GM10266 (cell line): ENCODE measurements around the gene PTH1R.

ENCODE experiments used
- DNase-seq: peaks from one replicate; pipeline ENCODE4 v3.0.0; 2012; ENCODE audit errors: extremely low spot score
- CTCF ChIP-seq: IDR thresholded peaks from 2 replicates; pipeline ENCODE4 v1.5.1; 2012; ENCODE audit warnings: mild to moderate bottlenecking, low read depth; ENCODE audit not compliant: control insufficient read depth, insufficient read depth; ENCODE audit errors: missing control alignments

PTH1R gene

GRCh38 chr3:46878781-46879436 lies 1.4 kb downstream of the PTH1R start:
- DNase-seq, result no peak
- TF ChIP-seq CTCF, result no peak

GRCh38 chr3:46880884-46881595 lies 3.5 kb downstream of the PTH1R start:
- no peak for TF ChIP-seq CTCF
- no peak for DNase-seq

GRCh38 chr3:46881596-46882376 lies 4.3 kb downstream of the PTH1R start:
- no peak for TF ChIP-seq CTCF
- DNase-seq, result peak; percentile 60

GRCh38 chr3:46882377-46883053 lies 5.0 kb downstream of the PTH1R start:
- DNase-seq, result peak; percentile 59

GRCh38 chr3:46883054-46883829 lies 5.7 kb downstream of the PTH1R start:
- TF ChIP-seq CTCF, result no peak
- peak; percentile 69 for DNase-seq

More at GRCh38 chr3:46882377-46883053, 5.0 kb downstream of the PTH1R start:
- TF ChIP-seq CTCF, result no peak

GRCh38 chr3:46883830-46884185 lies 6.3 kb downstream of the PTH1R start:
- DNase-seq, result no peak
- TF ChIP-seq CTCF, result no peak
